Tibial nerve (tissue), 4 donors: ENCODE data around the gene CHSY1.

Source experiments
- EP300 ChIP-seq, 2 donors: sonication (generic); formaldehyde crosslinking; IDR thresholded peaks; one replicate each; pipeline ENCODE4 v1.6.1; 2017; ENCODE audit warnings: antibody characterized with exemption in 2 of 2, mild to moderate bottlenecking in 1 of 2
- POLR2A ChIP-seq, 2 donors: fragments of 450-650 bp; IDR thresholded peaks; one replicate each; pipeline ENCODE4 v1.6.1; 2017; ENCODE audit warnings: antibody characterized with exemption in 2 of 2, mild to moderate bottlenecking in 2 of 2, moderate library complexity in 2 of 2
- TF ChIP-seq, protein P1 (sequence below), 5 experiments: fragments of 200-600 bp in 3 of 5; fragments of 450-650 bp in 2 of 5; sonication (generic) in 3 of 5; IDR thresholded peaks; one replicate each; pipeline ENCODE4 v1.5.1; 2016 to 2019; ENCODE audit warnings: antibody characterized with exemption in 5 of 5, mild to moderate bottlenecking in 3 of 5, moderate library complexity in 2 of 5

DNA sequence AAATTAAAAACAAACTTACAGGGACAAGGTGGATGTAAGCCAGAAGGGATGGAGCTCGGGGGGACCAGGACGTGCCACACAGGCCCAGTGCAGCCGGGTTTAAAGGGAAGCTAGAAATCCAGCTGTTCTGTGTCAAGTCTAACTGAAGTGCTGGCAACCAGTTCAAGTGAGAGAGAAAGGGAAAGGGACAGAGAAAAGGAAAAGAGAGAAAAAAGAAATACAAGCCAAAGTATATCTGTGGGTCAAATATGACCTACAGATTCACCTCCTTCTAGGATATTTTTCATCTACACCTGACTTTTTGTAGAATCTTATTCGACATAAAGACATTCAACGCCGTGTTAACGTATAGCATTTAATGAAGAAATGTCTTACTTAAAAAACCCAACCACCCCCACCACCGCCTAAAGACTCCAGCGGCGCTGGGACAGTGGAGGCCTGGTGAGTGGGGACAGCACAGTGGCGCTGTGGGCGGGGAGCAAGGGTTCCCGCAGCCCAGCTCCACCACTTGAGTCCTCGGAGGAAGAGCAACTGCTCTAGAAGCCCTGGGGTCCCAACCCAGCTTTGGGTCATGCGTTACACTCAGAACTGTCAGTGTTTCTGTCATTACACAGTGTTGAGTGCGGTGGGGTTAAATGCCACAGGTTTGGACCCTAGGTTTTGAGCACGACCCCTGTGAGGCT, 62.3 kb downstream of the CHSY1 start:
- no peak for TF ChIP-seq EP300 (IDR thresholded peaks at IDR 0.05)
- TF ChIP-seq, protein P1, sequence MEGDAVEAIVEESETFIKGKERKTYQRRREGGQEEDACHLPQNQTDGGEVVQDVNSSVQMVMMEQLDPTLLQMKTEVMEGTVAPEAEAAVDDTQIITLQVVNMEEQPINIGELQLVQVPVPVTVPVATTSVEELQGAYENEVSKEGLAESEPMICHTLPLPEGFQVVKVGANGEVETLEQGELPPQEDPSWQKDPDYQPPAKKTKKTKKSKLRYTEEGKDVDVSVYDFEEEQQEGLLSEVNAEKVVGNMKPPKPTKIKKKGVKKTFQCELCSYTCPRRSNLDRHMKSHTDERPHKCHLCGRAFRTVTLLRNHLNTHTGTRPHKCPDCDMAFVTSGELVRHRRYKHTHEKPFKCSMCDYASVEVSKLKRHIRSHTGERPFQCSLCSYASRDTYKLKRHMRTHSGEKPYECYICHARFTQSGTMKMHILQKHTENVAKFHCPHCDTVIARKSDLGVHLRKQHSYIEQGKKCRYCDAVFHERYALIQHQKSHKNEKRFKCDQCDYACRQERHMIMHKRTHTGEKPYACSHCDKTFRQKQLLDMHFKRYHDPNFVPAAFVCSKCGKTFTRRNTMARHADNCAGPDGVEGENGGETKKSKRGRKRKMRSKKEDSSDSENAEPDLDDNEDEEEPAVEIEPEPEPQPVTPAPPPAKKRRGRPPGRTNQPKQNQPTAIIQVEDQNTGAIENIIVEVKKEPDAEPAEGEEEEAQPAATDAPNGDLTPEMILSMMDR (IDR thresholded peaks at IDR 0.05) = no peak
- no peak for TF ChIP-seq POLR2A (IDR thresholded peaks at IDR 0.05)
